Naive thymus-derived CD4-positive, alpha-beta T cell (primary cell): ENCODE measurements around the gene ROBO4. TPM values are rescaled to one million over a fixed set of nuclear protein-coding genes. Genes with fewer than 3 reads are reported as not detected.

Experiments
- ATAC-seq: fragments of 150-1000 bp; cut with Tn5 transposase; 2 replicates; pipeline ENCODE4 v1.10.0; 2021; ENCODE audit warnings: mild to moderate bottlenecking, moderate library complexity
- CTCF ChIA-PET: fragments of 350-600 bp; sonication (Branson Sonifier 250); formaldehyde crosslinking; loops from one replicate; lab custom pipeline; 2021; ENCODE audit warnings: antibody characterized with exemption; lab: Charles Lee
- POLR2A ChIA-PET: fragments of 350-600 bp; sonication (Branson Sonifier 250); formaldehyde crosslinking; loops from one replicate; lab custom pipeline; 2021; ENCODE audit warnings: antibody characterized with exemption, inconsistent platforms; lab: Charles Lee
- DNase-seq, 9 donors: peaks; one replicate each; pipeline versions ENCODE4 v3.0.0 to v3.0.0-alpha.2; 2020 to 2022; ENCODE audit warnings: mixed read lengths in 1 of 9
- H3K27ac ChIP-seq: one replicate; pipeline ENCODE4 v1.7.0; 2013; ENCODE audit warnings: mild to moderate bottlenecking, low read depth, low read length, moderate library complexity
- H3K27me3 ChIP-seq, 2 donors: one replicate each; pipeline ENCODE4 v1.7.0; 2013; ENCODE audit warnings: low read length in 2 of 2, mild to moderate bottlenecking in 2 of 2, moderate library complexity in 2 of 2; ENCODE audit not compliant: control insufficient read depth in 2 of 2, insufficient read depth in 2 of 2
- H3K36me3 ChIP-seq, 3 experiments: 1 replicate in 2 of 3; 2 replicates in 1 of 3; pipeline ENCODE4 v1.7.0; 2013; ENCODE audit warnings: low read length in 3 of 3, mild to moderate bottlenecking in 3 of 3, moderate library complexity in 1 of 3; ENCODE audit not compliant: insufficient read depth in 3 of 3, control insufficient read depth in 2 of 3
- H3K4me1 ChIP-seq, 2 donors: one replicate each; pipeline ENCODE4 v1.7.0; 2013; ENCODE audit warnings: low read length in 2 of 2, mild to moderate bottlenecking in 2 of 2, moderate library complexity in 1 of 2; ENCODE audit not compliant: control insufficient read depth in 2 of 2, insufficient read depth in 2 of 2
- H3K4me3 ChIP-seq: 2 replicates; pipeline ENCODE4 v1.7.0; 2013; ENCODE audit warnings: mild to moderate bottlenecking, low read length
- H3K9me3 ChIP-seq, 3 experiments: 1 replicate in 2 of 3; 2 replicates in 1 of 3; pipeline ENCODE4 v1.7.0; 2013; ENCODE audit warnings: low read length in 3 of 3; ENCODE audit not compliant: control insufficient read depth in 2 of 3
- H3K27ac Mint-ChIP-seq, 9 donors: one replicate each; pipeline ENCODE4 v1.8.0; 2020 to 2022; ENCODE audit warnings: mixed read lengths in 9 of 9, mild to moderate bottlenecking in 8 of 9, moderate library complexity in 5 of 9, inconsistent platforms in 2 of 9
- H3K27me3 Mint-ChIP-seq, 5 donors: one replicate each; pipeline ENCODE4 v1.8.0; 2021 to 2022; ENCODE audit warnings: mixed read lengths in 5 of 5, mild to moderate bottlenecking in 1 of 5
- H3K36me3 Mint-ChIP-seq, 5 donors: one replicate each; pipeline ENCODE4 v1.8.0; 2020 to 2022; ENCODE audit warnings: mixed read lengths in 5 of 5, mild to moderate bottlenecking in 3 of 5, inconsistent platforms in 1 of 5
- H3K4me1 Mint-ChIP-seq, 7 donors: one replicate each; pipeline ENCODE4 v1.8.0; 2020 to 2022; ENCODE audit warnings: mixed read lengths in 7 of 7, mild to moderate bottlenecking in 3 of 7, inconsistent platforms in 1 of 7
- H3K4me3 Mint-ChIP-seq, 10 donors: one replicate each; pipeline ENCODE4 v1.8.0; 2020 to 2022; ENCODE audit warnings: mild to moderate bottlenecking in 10 of 10, mixed read lengths in 10 of 10, moderate library complexity in 6 of 10, inconsistent platforms in 2 of 10
- H3K9me3 Mint-ChIP-seq, 11 donors: one replicate each; pipeline ENCODE4 v1.8.0; 2020 to 2022; ENCODE audit warnings: mixed read lengths in 11 of 11, mild to moderate bottlenecking in 4 of 11, inconsistent platforms in 1 of 11, moderate library complexity in 1 of 11
- intact Hi-C, 2 donors: fragments of 100-400 bp; cut with micrococcal nuclease; formaldehyde crosslinking; loops; one replicate each; pipeline ENCODE4 v1.15.1; 2023
- polyA plus RNA-seq, 2 donors: library from polyadenylated mRNA; unstranded; fragments of 300-500 nt; fragmentation: Illumina TruSeq; gene quantifications; one replicate each; pipeline ENCODE4 v1.2.3, GENCODE V29; 2021
- total RNA-seq, 6 experiments: library from RNA in 5 of 6; stranded (reverse) in 5 of 6; gene quantifications; 1 replicate in 5 of 6; 2 replicates in 1 of 6; pipeline ENCODE4 v1.2.3 and lab custom pipeline; 2021 to 2026

The ROBO4 gene
- total and polyA plus RNA-seq, 7 experiments from 2014 or later, result 0.04 to 0.29 (median 0.19) TPM; not detected in 4

- CTCF ChIA-PET, result interaction anchor here (0.7 to 1.6 kb wide), 4 partner anchors 18 to 977 kb away, joined by 3 to 8 read pairs (median 4); no protein-coding TSS in a partner anchor
- DNase-seq (no peak), ATAC-seq (no peak)
- Histone ChIP-seq H3K9me3 (peaks cover 0 to 2% (median 0%) of the 10 kb centered on the region in 3 experiments), H3K36me3 (no peaks in the 10 kb centered on the region), H3K27me3 (no peaks in the 10 kb centered on the region), H3K4me3 (no peak overlapping the region), H3K27ac (no peak overlapping the region), H3K4me1 (peaks cover 0 to 5% of the 10 kb centered on the region in 2 donors)
- POLR2A ChIA-PET, result no interaction called here
- no peak overlapping the region for H3K4me3 Mint-ChIP-seq
- peaks cover 0 to 17% (median 12%) of the 10 kb centered on the region in 7 donors for H3K4me1 Mint-ChIP-seq
- H3K36me3 Mint-ChIP-seq, result peaks cover 0 to 6% (median 1%) of the 10 kb centered on the region in 5 donors
- peaks cover 0 to 11% (median 3%) of the 10 kb centered on the region in 11 donors for H3K9me3 Mint-ChIP-seq
- no peak overlapping the region for H3K27ac Mint-ChIP-seq
- peaks cover 0 to 24% (median 0%) of the 10 kb centered on the region in 5 donors for H3K27me3 Mint-ChIP-seq
- intact Hi-C loops, result no loop called here
Measured at GRCh38 chr11:124917115-124917637, 19.5 kb upstream of the ROBO4 start.

- CTCF ChIA-PET, result interaction anchor here (1.0 to 1.6 kb wide), 3 partner anchors 17 to 226 kb away, joined by 3 to 8 read pairs (median 5); no protein-coding TSS in a partner anchor
- intact Hi-C loops, result loop anchor here in 1 of 2 donors (1.0 kb wide), 1 partner anchor 225 kb away; no protein-coding TSS in a partner anchor
- H3K9me3 ChIP-seq, result peaks cover 0 to 4% (median 0%) of the 10 kb centered on the region in 3 experiments
- POLR2A ChIA-PET, result no interaction called here
- no peak overlapping the region for H3K27ac ChIP-seq
- ATAC-seq, result no peak
- Mint-ChIP-seq H3K4me3 (no peak overlapping the region), H3K9me3 (peaks cover 0 to 19% (median 10%) of the 10 kb centered on the region in 11 donors), H3K27ac (no peak overlapping the region), H3K36me3 (peaks cover 1 to 11% (median 6%) of the 10 kb centered on the region in 5 donors), H3K27me3 (peaks cover 0 to 21% (median 0%) of the 10 kb centered on the region in 5 donors), H3K4me1 (peaks cover 0 to 13% (median 7%) of the 10 kb centered on the region in 7 donors)
- H3K36me3 ChIP-seq, result no peaks in the 10 kb centered on the region
- DNase-seq, result no peak
- H3K4me1 ChIP-seq, result peaks cover 0 to 2% of the 10 kb centered on the region in 2 donors
- H3K27me3 ChIP-seq, result no peaks in the 10 kb centered on the region
- H3K4me3 ChIP-seq, result no peak overlapping the region
Measured at GRCh38 chr11:124916370-124916710, 18.7 kb upstream of the ROBO4 start.

- H3K27ac Mint-ChIP-seq, result peak overlapping the region in 1 of 9 donors; percentile 72
- peaks cover under 1 to 11% (median 6%) of the 10 kb centered on the region in 5 donors for H3K36me3 Mint-ChIP-seq
- H3K27ac ChIP-seq, result no peak overlapping the region
- no peaks in the 10 kb centered on the region for H3K36me3 ChIP-seq
- peaks cover 0 to 11% (median 5%) of the 10 kb centered on the region in 7 donors for H3K4me1 Mint-ChIP-seq
- H3K4me1 ChIP-seq, result no peaks in the 10 kb centered on the region
- no peak overlapping the region for H3K4me3 Mint-ChIP-seq
- no peak for ATAC-seq
- ChIA-PET CTCF (interaction anchor here (1.0 to 1.6 kb wide), 3 partner anchors 17 to 227 kb away, joined by 3 to 8 read pairs (median 5); no protein-coding TSS in a partner anchor), POLR2A (no interaction called here)
- H3K27me3 ChIP-seq, result no peaks in the 10 kb centered on the region
- H3K9me3 ChIP-seq, result peaks cover 0 to 4% (median 0%) of the 10 kb centered on the region in 3 experiments
- peaks cover 0 to 19% (median 10%) of the 10 kb centered on the region in 11 donors for H3K9me3 Mint-ChIP-seq
- DNase-seq, result peak in 2 of 9 donors; percentile 19 to 24
- peaks cover 0 to 21% (median 0%) of the 10 kb centered on the region in 5 donors for H3K27me3 Mint-ChIP-seq
- intact Hi-C loops, result loop anchor here in 1 of 2 donors (1.0 kb wide), 1 partner anchor 226 kb away; no protein-coding TSS in a partner anchor
- no peak overlapping the region for H3K4me3 ChIP-seq
Measured at GRCh38 chr11:124915541-124916369, 18.1 kb upstream of the ROBO4 start.

- ChIA-PET POLR2A (no interaction called here), CTCF (no interaction called here)
- no peak for ATAC-seq
- DNase-seq, result no peak
- Mint-ChIP-seq H3K4me1 (peaks cover 0 to 6% (median under 1%) of the 10 kb centered on the region in 7 donors), H3K27me3 (peaks cover 7 to 46% (median 25%) of the 10 kb centered on the region in 5 donors), H3K9me3 (peaks cover 0 to 3% (median 0%) of the 10 kb centered on the region in 11 donors), H3K36me3 (no peaks in the 10 kb centered on the region), H3K4me3 (no peak overlapping the region), H3K27ac (no peak overlapping the region)
- Histone ChIP-seq H3K9me3 (no peaks in the 10 kb centered on the region), H3K4me1 (no peaks in the 10 kb centered on the region), H3K4me3 (no peak overlapping the region), H3K27me3 (peaks cover 0 to 3% of the 10 kb centered on the region in 2 donors), H3K27ac (no peak overlapping the region), H3K36me3 (no peaks in the 10 kb centered on the region)
- intact Hi-C loops, result no loop called here
Measured at GRCh38 chr11:124902616-124903015, 5.0 kb upstream of the ROBO4 start.

- H3K9me3 Mint-ChIP-seq, result no peaks in the 10 kb centered on the region
- no peak overlapping the region for H3K4me3 Mint-ChIP-seq
- intact Hi-C loops, result no loop called here
- no peaks in the 10 kb centered on the region for H3K9me3 ChIP-seq
- peaks cover 0 to 3% (median 0%) of the 10 kb centered on the region in 5 donors for H3K36me3 Mint-ChIP-seq
- peaks cover 7 to 38% (median 26%) of the 10 kb centered on the region in 5 donors for H3K27me3 Mint-ChIP-seq
- DNase-seq (no peak), ATAC-seq (no peak)
- no peak overlapping the region for H3K27ac Mint-ChIP-seq
- H3K27ac ChIP-seq, result no peak overlapping the region
- H3K27me3 ChIP-seq, result peaks cover 0 to 3% of the 10 kb centered on the region in 2 donors
- H3K4me3 ChIP-seq, result no peak overlapping the region
- no peaks in the 10 kb centered on the region for H3K4me1 ChIP-seq
- H3K4me1 Mint-ChIP-seq, result peaks cover 0 to 10% (median 6%) of the 10 kb centered on the region in 7 donors
- POLR2A ChIA-PET, result no interaction called here
- CTCF ChIA-PET, result interaction anchor here (1.0 kb wide), 1 partner anchor 10 kb away, joined by 4 read pairs; no protein-coding TSS in a partner anchor
- no peaks in the 10 kb centered on the region for H3K36me3 ChIP-seq
Measured at GRCh38 chr11:124900464-124900863, 2.8 kb upstream of the ROBO4 start.

- H3K27ac ChIP-seq, result no peak overlapping the region
- H3K36me3 Mint-ChIP-seq, result peaks cover 0 to 3% (median 0%) of the 10 kb centered on the region in 5 donors
- CTCF ChIA-PET, result interaction anchor here (1.1 kb wide), 1 partner anchor 17 kb away, joined by 3 read pairs; no protein-coding TSS in a partner anchor
- no peaks in the 10 kb centered on the region for H3K9me3 Mint-ChIP-seq
- DNase-seq (no peak), ATAC-seq (no peak)
- POLR2A ChIA-PET, result interaction anchor here (0.6 kb wide), 1 partner anchor 254 kb away, joined by 3 read pairs; no protein-coding TSS in a partner anchor
- no peaks in the 10 kb centered on the region for H3K4me1 ChIP-seq
- H3K4me1 Mint-ChIP-seq, result peaks cover 0 to 10% (median 6%) of the 10 kb centered on the region in 7 donors
- H3K4me3 Mint-ChIP-seq, result no peak overlapping the region
- H3K9me3 ChIP-seq, result no peaks in the 10 kb centered on the region
- H3K36me3 ChIP-seq, result no peaks in the 10 kb centered on the region
- peaks cover 7 to 34% (median 25%) of the 10 kb centered on the region in 5 donors for H3K27me3 Mint-ChIP-seq
- H3K27ac Mint-ChIP-seq, result no peak overlapping the region
- intact Hi-C loops, result no loop called here
- no peak overlapping the region for H3K4me3 ChIP-seq
- H3K27me3 ChIP-seq, result peaks cover 0 to 3% of the 10 kb centered on the region in 2 donors
Measured at GRCh38 chr11:124899383-124900145, 1.9 kb upstream of the ROBO4 start.
